Mesodermal cell (in vitro differentiated cells): Measurements from ENCODE around the gene RNU2-63P.
"Not testable (repeated sequence)": the region's sequence is repeated elsewhere in the genome, so short reads cannot be mapped to it uniquely, and the experiment has no call there.

Source experiments
- H3K27ac ChIP-seq: 2 replicates; pipeline ENCODE4 v1.7.0; 2013; ENCODE audit warnings: mild to moderate bottlenecking, low read depth, low read length, moderate library complexity; ENCODE audit not compliant: severe bottlenecking
- H3K36me3 ChIP-seq: 2 replicates; pipeline ENCODE4 v1.7.1; 2013; ENCODE audit warnings: mild to moderate bottlenecking, low read length, moderate library complexity; ENCODE audit not compliant: control insufficient read depth, insufficient read depth
- H3K4me1 ChIP-seq: one replicate; pipeline ENCODE4 v1.7.1; 2013; ENCODE audit warnings: mild to moderate bottlenecking, low read length; ENCODE audit not compliant: insufficient read depth, control insufficient read depth, poor library complexity, severe bottlenecking
- H3K4me3 ChIP-seq: 2 replicates; pipeline ENCODE4 v1.7.0; 2013; ENCODE audit warnings: low read length, control low read depth, mild to moderate bottlenecking; ENCODE audit not compliant: insufficient read depth, poor library complexity, severe bottlenecking; ENCODE audit errors: extremely low read depth
- H3K9me3 ChIP-seq: 2 replicates; pipeline ENCODE4 v1.7.1; 2013; ENCODE audit warnings: mild to moderate bottlenecking, low read length, moderate library complexity; ENCODE audit not compliant: control insufficient read depth
- WGBS, 2 experiments: methylation state at CpG; one replicate each; pipeline ENCODE4 v1.1.5; 2013; ENCODE audit warnings: missing lambda C conversion rate in 2 of 2; ENCODE audit not compliant: insufficient coverage in 2 of 2; 5-methylcytosine and 5-hydroxymethylcytosine counted together

The RNU2-63P gene

DNA sequence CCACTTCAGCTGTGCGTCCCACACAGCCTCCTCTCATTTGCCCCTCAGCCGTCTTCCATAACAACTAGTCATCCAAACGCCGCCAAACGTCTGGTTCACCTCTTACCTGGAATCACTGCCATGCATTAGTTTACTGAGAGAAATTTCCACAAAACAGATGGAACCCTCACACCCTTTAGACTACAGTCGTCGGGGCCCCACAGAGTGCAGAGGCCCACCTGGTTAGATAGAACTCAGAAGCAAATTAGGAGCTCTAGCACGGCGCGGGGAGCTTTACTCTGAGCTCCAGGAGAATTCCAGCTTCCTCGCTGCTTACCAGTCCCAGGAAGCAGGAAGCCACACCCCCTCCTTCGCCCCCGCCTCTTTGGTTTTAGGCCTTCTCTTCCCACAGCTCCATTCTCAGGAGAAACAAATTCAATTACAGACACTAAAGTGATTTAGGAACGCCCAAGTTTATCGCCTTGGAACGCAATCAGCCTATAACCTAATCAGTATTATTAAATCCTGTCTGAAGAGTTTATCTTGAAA is 9.4 kb downstream of the RNU2-63P start:
- H3K36me3 ChIP-seq = no peaks in the 10 kb centered on the region
- H3K4me3 ChIP-seq = no peak overlapping the region
- no peaks in the 10 kb centered on the region for H3K9me3 ChIP-seq
- 75 to 84% methylated on average over 11 of the region's 16 CpGs for WGBS, 2 experiments
- H3K4me1 ChIP-seq = peaks cover 4% of the 10 kb centered on the region
- H3K27ac ChIP-seq = no peak overlapping the region

DNA sequence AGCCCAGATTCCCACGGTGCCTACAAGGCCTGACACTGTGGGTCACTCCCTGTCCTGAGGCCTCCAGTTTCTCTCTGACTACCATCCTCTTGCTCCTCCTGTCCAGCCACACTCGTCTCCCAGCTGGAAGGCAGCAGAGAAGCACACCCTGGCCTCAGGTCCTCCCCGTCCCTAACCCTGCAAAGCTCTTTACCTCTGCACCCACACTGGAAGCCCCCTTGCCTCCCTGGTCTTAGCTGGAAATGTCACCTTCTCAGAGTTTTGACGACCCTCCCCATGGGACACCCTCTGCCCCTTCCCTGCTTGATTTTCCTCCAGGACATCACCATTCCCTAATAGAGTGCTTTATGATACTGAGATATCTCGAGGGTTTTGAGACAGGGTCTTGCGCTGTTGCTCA is 10.6 kb downstream of the RNU2-63P start:
- Histone ChIP-seq H3K27ac (no peak overlapping the region), H3K4me1 (peaks cover 4% of the 10 kb centered on the region), H3K4me3 (no peak overlapping the region), H3K9me3 (no peaks in the 10 kb centered on the region), H3K36me3 (no peaks in the 10 kb centered on the region)
- 98% methylated on average over 5 of the region's 6 CpGs for WGBS, 2 experiments

DNA sequence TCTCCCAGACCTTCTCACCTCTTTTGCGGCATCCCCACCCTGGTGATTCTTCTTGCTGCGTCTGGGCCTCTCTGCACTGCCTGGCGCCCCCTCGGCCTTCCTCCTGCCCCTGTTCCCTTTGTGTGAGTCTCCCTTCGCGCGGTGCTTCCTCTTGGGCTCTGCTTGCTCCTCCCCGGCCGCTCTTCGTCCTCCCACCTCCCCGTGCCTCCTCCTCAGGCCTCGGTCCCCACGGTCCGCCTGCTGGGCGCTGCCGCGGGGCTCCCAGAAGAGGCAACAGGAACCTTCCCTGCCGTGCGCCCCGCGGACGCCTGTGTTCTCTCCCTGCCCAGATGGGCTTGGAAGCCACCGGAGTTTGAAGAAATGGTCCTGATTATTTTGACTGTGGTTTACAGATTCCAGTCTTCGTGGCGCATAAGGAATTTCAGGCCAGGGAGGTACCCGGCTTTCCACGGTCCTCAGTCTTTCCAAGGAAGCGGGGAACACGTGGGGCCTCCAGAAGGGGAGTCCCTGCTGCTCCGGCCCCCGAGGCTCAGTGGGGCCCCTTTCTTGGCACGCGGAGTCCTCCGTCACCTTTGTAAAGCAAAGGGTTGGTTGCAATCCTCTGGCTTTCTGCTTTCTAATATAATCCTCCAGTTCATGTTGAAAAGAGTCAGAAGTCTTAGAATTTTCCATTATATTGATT is 13.1 kb downstream of the RNU2-63P start:
- no peaks in the 10 kb centered on the region for H3K4me1 ChIP-seq
- no peaks in the 10 kb centered on the region for H3K36me3 ChIP-seq
- H3K4me3 ChIP-seq = no peak overlapping the region
- 56 to 63% methylated on average over 18 to 23 of the region's 34 CpGs for WGBS, 2 experiments
- H3K9me3 ChIP-seq = no peaks in the 10 kb centered on the region
- no peak overlapping the region for H3K27ac ChIP-seq

DNA sequence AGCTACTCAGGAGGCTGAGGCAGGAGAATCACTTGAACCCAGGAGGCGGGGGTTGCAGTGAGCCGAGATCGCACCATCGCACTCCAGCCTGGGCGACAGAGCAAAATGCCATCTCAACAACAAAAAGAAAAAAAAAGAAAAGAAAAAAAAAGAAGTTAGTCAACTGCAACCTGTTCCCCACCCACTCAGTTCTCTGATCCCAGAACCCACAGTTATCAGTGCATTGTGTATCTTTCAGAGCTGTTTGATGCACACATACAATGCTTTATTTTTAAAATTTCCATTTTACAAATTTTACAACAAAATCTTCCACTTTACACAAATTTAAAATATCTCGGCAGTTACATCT is 14.0 kb downstream of the RNU2-63P start:
- Histone ChIP-seq H3K36me3 (no peaks in the 10 kb centered on the region), H3K27ac (no peak overlapping the region), H3K4me1 (no peaks in the 10 kb centered on the region), H3K4me3 (no peak overlapping the region), H3K9me3 (no peaks in the 10 kb centered on the region)
- WGBS, 2 experiments = 93% methylated on average over 4 of the region's 6 CpGs; no CpG with 5 or more reads in 1 of the 2 experiments

DNA sequence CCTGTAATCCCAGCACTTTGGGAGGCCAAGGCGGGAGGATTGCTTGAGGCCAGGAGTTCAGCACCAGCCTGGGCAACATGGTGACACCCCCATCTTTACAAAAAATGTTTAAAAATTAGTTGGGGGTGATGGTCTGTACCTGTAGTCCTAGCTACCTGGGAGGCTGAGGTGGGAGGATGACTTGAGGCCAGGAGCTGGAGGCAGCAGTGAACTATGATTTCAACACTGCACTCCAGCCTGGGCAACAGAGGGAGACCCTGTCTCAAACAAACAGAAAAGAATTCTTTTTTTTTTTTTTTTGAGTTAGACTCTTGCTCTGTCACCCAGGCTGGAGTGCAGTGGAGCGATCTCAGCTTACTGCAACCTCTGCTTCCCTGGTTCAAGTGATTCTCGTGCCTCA is 15.9 kb downstream of the RNU2-63P start:
- not testable (repeated sequence) for H3K4me3 ChIP-seq, H3K27ac ChIP-seq, H3K9me3 ChIP-seq, H3K36me3 ChIP-seq, H3K4me1 ChIP-seq
- 50% methylated on average over 2 of the region's 3 CpGs for WGBS, 2 experiments

DNA sequence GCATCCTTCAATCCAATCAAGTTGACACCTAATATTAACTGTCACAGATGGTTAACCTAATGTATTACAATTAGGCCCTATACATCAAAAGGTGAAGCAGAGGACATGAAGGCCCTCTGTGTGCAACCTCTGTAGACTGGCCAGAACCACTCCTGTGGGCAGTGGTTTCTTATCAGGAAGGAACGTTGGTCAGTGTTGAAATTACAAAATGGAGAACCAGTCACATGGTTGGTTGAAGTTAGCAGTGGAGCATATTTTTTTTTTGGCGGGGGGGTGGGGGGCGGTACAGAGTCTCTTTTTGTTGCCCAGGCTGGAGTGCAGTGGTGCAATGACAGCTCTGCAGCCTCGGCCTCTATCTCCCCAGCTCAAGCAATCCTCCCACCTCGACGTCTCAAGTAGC is 19.8 kb downstream of the RNU2-63P start:
- Histone ChIP-seq H3K4me1 (no peaks in the 10 kb centered on the region), H3K9me3 (no peaks in the 10 kb centered on the region), H3K4me3 (no peak overlapping the region), H3K27ac (no peak overlapping the region), H3K36me3 (no peaks in the 10 kb centered on the region)
- 80 to 97% methylated on average over 1 to 6 of the region's 6 CpGs for WGBS, 2 experiments

DNA sequence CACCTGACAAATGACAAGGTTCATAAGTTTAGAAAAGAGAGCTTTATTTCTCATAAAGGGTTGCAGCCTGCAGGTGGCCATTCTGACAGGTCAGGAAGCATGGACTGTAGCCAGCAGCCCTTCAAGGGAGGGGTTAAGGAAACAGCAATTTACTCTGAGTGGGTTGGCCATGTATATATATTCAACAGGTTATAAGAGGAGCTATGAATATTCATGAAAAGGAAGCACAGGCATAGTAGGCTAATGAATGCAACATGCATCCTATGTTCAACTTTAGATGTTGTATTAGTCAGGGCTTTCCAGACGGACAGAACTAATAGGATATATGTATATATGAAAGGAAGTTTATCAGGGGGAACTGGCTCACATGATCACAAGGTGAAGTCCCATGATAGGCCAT is 20.6 kb downstream of the RNU2-63P start:
- Histone ChIP-seq H3K4me1 (no peaks in the 10 kb centered on the region), H3K9me3 (no peaks in the 10 kb centered on the region), H3K27ac (no peak overlapping the region), H3K36me3 (no peaks in the 10 kb centered on the region), H3K4me3 (no peak overlapping the region)
- WGBS, 2 experiments = 86 to 89% methylated on average over 1 of the region's 1 CpG

DNA sequence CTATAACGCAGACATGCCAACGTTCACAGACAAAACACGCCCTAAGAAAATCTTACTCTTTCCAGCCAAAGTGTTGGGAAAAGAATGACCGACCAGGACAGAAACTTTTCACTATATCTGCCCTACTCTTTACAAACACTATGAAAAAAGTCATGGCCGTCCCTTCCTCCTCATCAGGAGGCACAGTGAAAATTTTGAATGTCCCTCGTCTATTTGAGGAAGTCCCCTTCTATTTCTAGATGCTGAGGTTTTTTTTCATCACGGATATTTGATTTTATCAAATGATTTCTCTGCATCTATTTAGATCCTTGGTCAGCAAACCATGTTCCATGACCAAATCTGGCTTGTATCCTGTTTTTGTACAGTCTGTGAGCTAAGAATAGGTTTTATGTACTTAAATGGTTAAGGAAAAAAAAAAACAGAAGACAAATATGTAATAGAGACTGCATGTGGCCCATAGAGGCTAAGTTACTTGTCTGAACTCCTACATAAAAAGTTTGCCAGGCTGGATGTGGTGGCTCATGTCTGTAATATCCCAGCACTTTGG is 22.0 kb downstream of the RNU2-63P start:
- H3K9me3 ChIP-seq, H3K36me3 ChIP-seq, H3K27ac ChIP-seq, H3K4me3 ChIP-seq, H3K4me1 ChIP-seq: not testable (repeated sequence)
- no CpG with 5 or more reads among the region's 7 CpGs for WGBS, 2 experiments

DNA sequence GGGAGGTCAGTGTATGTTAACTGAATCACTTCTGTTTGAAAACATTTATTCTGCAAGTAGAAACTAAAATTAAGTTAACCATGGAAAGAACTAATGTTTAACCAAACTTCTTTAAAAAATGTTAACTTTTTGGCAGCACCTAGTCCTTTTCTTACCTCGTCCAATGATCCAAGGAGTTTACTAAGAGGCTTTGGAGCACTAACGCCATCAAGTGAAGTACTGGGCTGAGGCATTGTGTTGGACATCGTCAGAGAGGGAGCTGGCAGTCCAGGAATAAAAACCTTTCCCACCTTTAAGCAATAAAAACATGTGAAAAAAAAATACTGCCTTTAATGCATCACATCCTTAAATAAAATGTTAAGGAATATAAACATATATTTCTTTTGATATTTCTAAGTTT is 23.8 kb downstream of the RNU2-63P start:
- H3K4me3 ChIP-seq, H3K9me3 ChIP-seq, H3K36me3 ChIP-seq, H3K27ac ChIP-seq, H3K4me1 ChIP-seq: not testable (repeated sequence)
- whole genome bisulfite sequencing, 2 experiments = no CpG with 5 or more reads among the region's 3 CpGs

DNA sequence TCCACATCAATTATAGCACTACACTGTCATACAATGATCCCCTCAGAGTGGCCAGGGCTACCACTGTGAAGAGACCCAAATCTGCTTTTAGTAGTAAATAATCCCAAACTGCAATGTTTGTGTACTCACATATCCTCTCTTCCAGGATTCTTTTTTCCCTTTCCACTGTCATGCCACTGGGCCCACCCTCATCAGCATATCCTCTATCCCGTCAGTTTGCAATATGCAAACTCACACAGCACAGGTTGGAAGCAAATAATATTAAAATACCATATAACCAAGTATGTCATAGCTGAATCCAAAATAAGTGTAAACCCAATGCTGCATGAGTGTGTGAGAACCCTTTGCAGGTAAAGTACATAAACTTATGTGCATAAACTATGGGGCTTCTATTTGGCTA is 28.9 kb downstream of the RNU2-63P start:
- H3K4me1 ChIP-seq, H3K36me3 ChIP-seq, H3K4me3 ChIP-seq, H3K9me3 ChIP-seq, H3K27ac ChIP-seq: not testable (repeated sequence)
- no CpG with 5 or more reads among the region's 1 CpG for WGBS, 2 experiments

DNA sequence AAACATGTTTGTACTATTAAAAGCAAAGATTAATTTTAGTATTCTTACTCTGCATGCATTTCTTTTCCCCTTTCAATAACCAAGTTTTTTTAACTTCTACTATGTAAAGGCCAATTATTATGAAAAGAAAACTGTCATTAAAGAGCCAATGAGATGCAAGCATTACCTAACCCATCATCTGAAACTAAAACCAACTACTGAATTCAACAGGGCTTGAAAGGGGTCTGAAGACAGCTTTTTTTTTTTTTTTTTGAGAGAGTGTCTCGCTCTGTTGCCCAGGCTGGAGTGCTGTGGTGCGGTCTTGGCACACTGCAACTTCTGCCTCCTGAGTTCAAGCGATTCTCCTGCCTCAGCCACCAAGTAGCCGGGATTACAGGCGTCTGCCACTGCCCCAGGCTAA is 30.4 kb downstream of the RNU2-63P start:
- H3K4me1 ChIP-seq, H3K4me3 ChIP-seq, H3K36me3 ChIP-seq, H3K27ac ChIP-seq, H3K9me3 ChIP-seq: not testable (repeated sequence)
- WGBS, 2 experiments = 100% methylated on average over 2 of the region's 5 CpGs; no CpG with 5 or more reads in 1 of the 2 experiments
